C4-2B (cell line): ENCODE measurements around the gene LDB2.

Experiments used
- CTCF ChIP-seq: fragments of 450-650 bp; conservative IDR thresholded peaks from 2 replicates; pipeline ENCODE4 v1.5.1; 2017; ENCODE audit warnings: mild to moderate bottlenecking
- ZFX ChIP-seq: fragments of 450-650 bp; IDR thresholded peaks from 2 replicates; pipeline ENCODE4 v1.6.1; 2017

- TF ChIP-seq CTCF (no peak), ZFX (no peak)
These were observed 170.3 kb downstream of the LDB2 start for GRCh38 chr4:16728111-16728510.
